Spleen (tissue), 11 donors: ENCODE data around the gene PRKG1. TPM values are rescaled to one million over a fixed set of nuclear protein-coding genes. Genes with fewer than 3 reads are reported as not detected.

Source experiments
- DNase-seq: peaks from one replicate; pipeline ENCODE4 v3.0.0-alpha.2; 2020
- H3K27ac ChIP-seq, 8 donors: fragments of 200-600 bp; sonication (generic) in 7 of 8; 1 replicate in 4 of 8; 2 replicates in 4 of 8; pipeline versions ENCODE4 v1.5.0 to v1.8.0; 2016 to 2021; ENCODE audit warnings: inconsistent platforms in 4 of 8, mild to moderate bottlenecking in 4 of 8, moderate library complexity in 1 of 8
- H3K27me3 ChIP-seq, 7 donors: fragments of 200-600 bp; sonication (generic) in 6 of 7; replicated peaks in 1 of 7; 1 replicate in 4 of 7; 2 replicates in 3 of 7; pipeline versions ENCODE4 v1.5.0 to v1.8.0; 2016 to 2021; ENCODE audit warnings: inconsistent platforms in 3 of 7, mild to moderate bottlenecking in 1 of 7
- H3K36me3 ChIP-seq, 6 donors: fragments of 200-600 bp; sonication (generic) in 5 of 6; 1 replicate in 4 of 6; 2 replicates in 2 of 6; pipeline versions ENCODE4 v1.5.0 to v1.8.0; 2016 to 2021; ENCODE audit warnings: inconsistent platforms in 2 of 6
- H3K4me1 ChIP-seq, 6 donors: fragments of 200-600 bp; sonication (generic) in 5 of 6; 1 replicate in 3 of 6; 2 replicates in 3 of 6; pipeline versions ENCODE4 v1.5.0 to v1.8.0; 2016 to 2021; ENCODE audit warnings: inconsistent platforms in 3 of 6
- H3K4me3 ChIP-seq, 8 donors: fragments of 200-600 bp; sonication (generic) in 7 of 8; 1 replicate in 4 of 8; 2 replicates in 4 of 8; pipeline versions ENCODE4 v1.5.0 to v1.8.0; 2016 to 2021; ENCODE audit warnings: inconsistent platforms in 4 of 8, mild to moderate bottlenecking in 4 of 8, moderate library complexity in 2 of 8
- H3K9me3 ChIP-seq, 8 donors: fragments of 200-600 bp; sonication (generic) in 7 of 8; 1 replicate in 4 of 8; 2 replicates in 4 of 8; pipeline versions ENCODE4 v1.5.0 to v1.8.0; 2016 to 2021; ENCODE audit warnings: inconsistent platforms in 4 of 8
- CTCF ChIP-seq, 11 experiments: fragments of 200-600 bp in 7 of 11; fragments of 450-650 bp in 4 of 11; sonication (generic) in 4 of 11; IDR thresholded peaks in 8 of 11; conservative IDR thresholded peaks in 3 of 11; 1 replicate in 7 of 11; 2 replicates in 4 of 11; pipeline versions ENCODE4 v1.4.0 to v1.8.0; 2016 to 2021; ENCODE audit warnings: antibody characterized with exemption in 11 of 11, inconsistent platforms in 4 of 11, mild to moderate bottlenecking in 1 of 11
- POLR2A ChIP-seq, 3 donors: fragments of 450-650 bp; IDR thresholded peaks; one replicate each; pipeline ENCODE4 v1.5.1; 2017; ENCODE audit warnings: antibody characterized with exemption in 3 of 3, mild to moderate bottlenecking in 1 of 3
- POLR2AphosphoS5 ChIP-seq, 3 donors: sonication (generic); formaldehyde crosslinking; IDR thresholded peaks; one replicate each; pipeline ENCODE4 v1.5.1; 2017; ENCODE audit warnings: antibody characterized with exemption in 3 of 3
- WGBS, 5 donors: extraction: QIAGEN DNeasy Blood & Tissue Kit in 3 of 5; methylation state at CpG; one replicate each; pipeline versions ENCODE4 v1.1.5 to v1.1.7; 2013 to 2018; 5-methylcytosine and 5-hydroxymethylcytosine counted together
- intact Hi-C: fragments of 100-400 bp; cut with DNase I; formaldehyde crosslinking; loops from one replicate; pipeline ENCODE4 v1.15.0; 2023; ENCODE audit warnings: low total_unique reads
- polyA plus RNA-seq, 3 donors: library from polyadenylated mRNA; stranded (reverse); fragments of 200-250 nt; gene quantifications; one replicate each; pipeline ENCODE4 v1.2.1, GENCODE V29; 2013
- total RNA-seq, 7 donors: library from RNA; depleted of rRNA in 3 of 7; stranded (reverse); fragments of >200 nt in 3 of 7; fragmentation: NEBNext Ultra II Directional in 4 of 7; extraction: Animal tissue kit (Norgen Biotek cat#: 25700) in 4 of 7; gene quantifications; one replicate each; pipeline versions ENCODE4 v1.1.0 to v1.2.1, GENCODE V29; 2016 to 2021
- donor health status: healthy with polysubstance abuse.
- donor health status: DM: no; HTN: no; CAD: no; lungs with moderate emphysema.
- donor health status: DM: no; HTN: no; CAD: no.
- donor health status: Bipolar disorder and iron deficiency.
- donor health status: healthy.
- donor health status: DM: no; HTN: no; CAD: no.
- donor health status: DM: yes; HTN: yes; CAD: no.

Gene PRKG1
- total and polyA plus RNA-seq, 10 donors = 0.65 to 10.5 (median 7.2) TPM

- 45 to 88% (median 87%) methylated on average over 1 of the region's 1 CpG for WGBS, 5 donors
- no peak overlapping the region for H3K4me3 ChIP-seq
- no peaks in the 10 kb centered on the region for H3K9me3 ChIP-seq
- H3K27ac ChIP-seq = no peak overlapping the region
- no peak for TF ChIP-seq CTCF (IDR thresholded peaks at IDR 0.05 in 8 of 11, conservative IDR thresholded peaks at IDR 0.05 in 3 of 11)
- no peak for TF ChIP-seq POLR2AphosphoS5 (IDR thresholded peaks at IDR 0.05)
- no peak for TF ChIP-seq POLR2A (IDR thresholded peaks at IDR 0.05)
- no peaks in the 10 kb centered on the region for H3K36me3 ChIP-seq
- no peaks in the 10 kb centered on the region for H3K27me3 ChIP-seq
- intact Hi-C loops = no loop called here
- H3K4me1 ChIP-seq = no peaks in the 10 kb centered on the region
- no peak for DNase-seq
Observed at GRCh38 chr10:51472154-51472553, 397.9 kb downstream of the PRKG1 start.

GRCh38 chr10:51479711-51480110 is 405.4 kb downstream of the PRKG1 start:
- H3K36me3 ChIP-seq = no peaks in the 10 kb centered on the region
- H3K27me3 ChIP-seq = no peaks in the 10 kb centered on the region
- DNase-seq = no peak
- no peaks in the 10 kb centered on the region for H3K9me3 ChIP-seq
- 78 to 94% (median 89%) methylated on average over 3 of the region's 3 CpGs for WGBS, 5 donors
- intact Hi-C loops = no loop called here
- H3K4me1 ChIP-seq = no peaks in the 10 kb centered on the region
- no peak overlapping the region for H3K4me3 ChIP-seq
- H3K27ac ChIP-seq = no peak overlapping the region
- TF ChIP-seq POLR2A (IDR thresholded peaks at IDR 0.05) = no peak

- intact Hi-C loops = no loop called here
- Histone ChIP-seq H3K27ac (no peak overlapping the region), H3K4me3 (no peak overlapping the region), H3K36me3 (no peaks in the 10 kb centered on the region), H3K4me1 (no peaks in the 10 kb centered on the region), H3K9me3 (no peaks in the 10 kb centered on the region), H3K27me3 (no peaks in the 10 kb centered on the region)
- DNase-seq = no peak
- 85 to 97% (median 94%) methylated on average over 5 of the region's 5 CpGs for WGBS, 5 donors
- no peak for TF ChIP-seq POLR2A (IDR thresholded peaks at IDR 0.05)
- TF ChIP-seq CTCF (IDR thresholded peaks at IDR 0.05 in 8 of 11, conservative IDR thresholded peaks at IDR 0.05 in 3 of 11) = no peak
- TF ChIP-seq POLR2AphosphoS5 (IDR thresholded peaks at IDR 0.05) = no peak
Observed at GRCh38 chr10:51485668-51486067, 411.4 kb downstream of the PRKG1 start.

GRCh38 chr10:51487576-51487975 is 413.3 kb downstream of the PRKG1 start:
- no peaks in the 10 kb centered on the region for H3K27me3 ChIP-seq
- no peaks in the 10 kb centered on the region for H3K4me1 ChIP-seq
- WGBS, 5 donors = 79 to 90% (median 84%) methylated on average over 5 of the region's 5 CpGs
- H3K4me3 ChIP-seq = no peak overlapping the region
- DNase-seq = no peak
- no peak for TF ChIP-seq CTCF (IDR thresholded peaks at IDR 0.05 in 8 of 11, conservative IDR thresholded peaks at IDR 0.05 in 3 of 11)
- H3K36me3 ChIP-seq = no peaks in the 10 kb centered on the region
- no peak overlapping the region for H3K27ac ChIP-seq
- H3K9me3 ChIP-seq = no peaks in the 10 kb centered on the region
- intact Hi-C loops = no loop called here

- DNase-seq = no peak
- intact Hi-C loops = no loop called here
- no peak overlapping the region for H3K27ac ChIP-seq
- WGBS, 5 donors = 68 to 84% (median 74%) methylated on average over 5 of the region's 5 CpGs
- no peaks in the 10 kb centered on the region for H3K36me3 ChIP-seq
- no peaks in the 10 kb centered on the region for H3K9me3 ChIP-seq
- no peaks in the 10 kb centered on the region for H3K4me1 ChIP-seq
- no peak overlapping the region for H3K4me3 ChIP-seq
- no peaks in the 10 kb centered on the region for H3K27me3 ChIP-seq
- no peak for TF ChIP-seq CTCF (IDR thresholded peaks at IDR 0.05 in 8 of 11, conservative IDR thresholded peaks at IDR 0.05 in 3 of 11)
- TF ChIP-seq POLR2AphosphoS5 (IDR thresholded peaks at IDR 0.05) = no peak
- no peak for TF ChIP-seq POLR2A (IDR thresholded peaks at IDR 0.05)
Observed at GRCh38 chr10:51488766-51489408, 414.6 kb downstream of the PRKG1 start.
